Central memory CD8-positive, alpha-beta T cell (primary cell): ENCODE data around the gene CTIF.

Experiments
- ATAC-seq: fragments of 150-1000 bp; cut with Tn5 transposase; replicated peaks from 2 replicates; pipeline ENCODE4 v1.10.0; 2022; ENCODE audit warnings: mild to moderate bottlenecking, moderate FRiP score, moderate number of reproducible peaks; ENCODE audit not compliant: poor library complexity, severe bottlenecking; ENCODE audit errors: extremely low read depth
- DNase-seq, 2 donors: peaks; one replicate each; pipeline ENCODE4 v3.0.0; 2021; ENCODE audit warnings: low spot score in 2 of 2
- H3K27ac Mint-ChIP-seq: one replicate; pipeline ENCODE4 v1.8.0; 2022; ENCODE audit warnings: low read depth, mild to moderate bottlenecking, moderate library complexity, mixed read lengths
- H3K27me3 Mint-ChIP-seq: one replicate; pipeline ENCODE4 v1.8.0; 2022; ENCODE audit warnings: mixed read lengths
- H3K36me3 Mint-ChIP-seq: one replicate; pipeline ENCODE4 v1.8.0; 2022; ENCODE audit warnings: mild to moderate bottlenecking, moderate library complexity, mixed read lengths; ENCODE audit not compliant: insufficient read depth
- H3K4me1 Mint-ChIP-seq: one replicate; pipeline ENCODE4 v1.8.0; 2022; ENCODE audit warnings: mixed read lengths
- H3K4me3 Mint-ChIP-seq: one replicate; pipeline ENCODE4 v1.8.0; 2022; ENCODE audit warnings: mild to moderate bottlenecking, moderate library complexity, mixed read lengths
- H3K9me3 Mint-ChIP-seq: one replicate; pipeline ENCODE4 v1.8.0; 2022; ENCODE audit warnings: mixed read lengths

CTIF gene

GRCh38 chr18:48902023-48902855 lies 363.4 kb downstream of the CTIF start:
- H3K27ac Mint-ChIP-seq = no peak overlapping the region
- peaks cover 8% of the 10 kb centered on the region for H3K4me1 Mint-ChIP-seq
- ATAC-seq = no peak
- DNase-seq = no peak
- H3K4me3 Mint-ChIP-seq = no peak overlapping the region
- H3K27me3 Mint-ChIP-seq = no peaks in the 10 kb centered on the region
- peaks cover 6% of the 10 kb centered on the region for H3K9me3 Mint-ChIP-seq
- H3K36me3 Mint-ChIP-seq = no peaks in the 10 kb centered on the region

- DNase-seq (no peak), ATAC-seq (no peak)
- Mint-ChIP-seq H3K27me3 (no peaks in the 10 kb centered on the region), H3K36me3 (no peaks in the 10 kb centered on the region), H3K4me1 (peaks cover 8% of the 10 kb centered on the region), H3K4me3 (no peak overlapping the region), H3K9me3 (peaks cover 6% of the 10 kb centered on the region), H3K27ac (no peak overlapping the region)
Observed at GRCh38 chr18:48902856-48903601, 364.2 kb downstream of the CTIF start.

- H3K4me3 Mint-ChIP-seq = no peak overlapping the region
- ATAC-seq (no peak), DNase-seq (no peak)
- H3K9me3 Mint-ChIP-seq = peaks cover 6% of the 10 kb centered on the region
- H3K4me1 Mint-ChIP-seq = peaks cover 15% of the 10 kb centered on the region
- no peak overlapping the region for H3K27ac Mint-ChIP-seq
- H3K27me3 Mint-ChIP-seq = no peaks in the 10 kb centered on the region
- H3K36me3 Mint-ChIP-seq = no peaks in the 10 kb centered on the region
Observed at GRCh38 chr18:48904091-48904490, 365.3 kb downstream of the CTIF start.

- Mint-ChIP-seq H3K36me3 (no peaks in the 10 kb centered on the region), H3K4me1 (peaks cover 19% of the 10 kb centered on the region), H3K27ac (no peak overlapping the region), H3K9me3 (peaks cover 6% of the 10 kb centered on the region), H3K4me3 (no peak overlapping the region), H3K27me3 (no peaks in the 10 kb centered on the region)
- DNase-seq (no peak), ATAC-seq (no peak)
Observed at GRCh38 chr18:48904847-48905394, 366.1 kb downstream of the CTIF start.

GRCh38 chr18:48905513-48905912 lies 366.7 kb downstream of the CTIF start:
- Mint-ChIP-seq H3K9me3 (peaks cover 6% of the 10 kb centered on the region), H3K4me3 (no peak overlapping the region), H3K4me1 (peaks cover 19% of the 10 kb centered on the region), H3K27me3 (no peaks in the 10 kb centered on the region), H3K36me3 (no peaks in the 10 kb centered on the region), H3K27ac (no peak overlapping the region)
- ATAC-seq (no peak), DNase-seq (no peak)

GRCh38 chr18:48908916-48909315 lies 370.1 kb downstream of the CTIF start:
- no peak overlapping the region for H3K4me3 Mint-ChIP-seq
- DNase-seq (no peak), ATAC-seq (no peak)
- peaks cover 6% of the 10 kb centered on the region for H3K9me3 Mint-ChIP-seq
- no peak overlapping the region for H3K27ac Mint-ChIP-seq
- peaks cover 2% of the 10 kb centered on the region for H3K36me3 Mint-ChIP-seq
- H3K4me1 Mint-ChIP-seq = peaks cover 32% of the 10 kb centered on the region
- H3K27me3 Mint-ChIP-seq = no peaks in the 10 kb centered on the region

- Mint-ChIP-seq H3K4me1 (peaks cover 32% of the 10 kb centered on the region), H3K27ac (no peak overlapping the region), H3K27me3 (no peaks in the 10 kb centered on the region), H3K36me3 (peaks cover 2% of the 10 kb centered on the region), H3K9me3 (no peaks in the 10 kb centered on the region), H3K4me3 (peak overlapping the region; percentile 12)
- DNase-seq = no peak
- peak; percentile 80 for ATAC-seq
Observed at GRCh38 chr18:48909721-48910120, 370.9 kb downstream of the CTIF start.

GRCh38 chr18:48910972-48911545 lies 372.2 kb downstream of the CTIF start:
- DNase-seq = no peak
- no peaks in the 10 kb centered on the region for H3K9me3 Mint-ChIP-seq
- no peak for ATAC-seq
- peaks cover 32% of the 10 kb centered on the region for H3K4me1 Mint-ChIP-seq
- H3K27ac Mint-ChIP-seq = no peak overlapping the region
- H3K27me3 Mint-ChIP-seq = no peaks in the 10 kb centered on the region
- peaks cover 2% of the 10 kb centered on the region for H3K36me3 Mint-ChIP-seq
- no peak overlapping the region for H3K4me3 Mint-ChIP-seq
